Muscle layer of colon (tissue), 2 donors: ENCODE data around the gene HCN4.

Experiments used
- H3K27ac ChIP-seq: one replicate; pipeline ENCODE4 v1.7.0; 2013; ENCODE audit warnings: low read depth, mild to moderate bottlenecking, low read length, moderate library complexity
- H3K27me3 ChIP-seq, 2 donors: one replicate each; pipeline ENCODE4 v1.7.0; 2013; ENCODE audit warnings: low read length in 2 of 2, mild to moderate bottlenecking in 2 of 2; ENCODE audit not compliant: insufficient read depth in 2 of 2, control insufficient read depth in 1 of 2
- H3K36me3 ChIP-seq: one replicate; pipeline ENCODE4 v1.7.0; 2013; ENCODE audit warnings: mild to moderate bottlenecking, low read length; ENCODE audit not compliant: insufficient read depth
- H3K4me1 ChIP-seq: one replicate; pipeline ENCODE4 v1.7.0; 2013; ENCODE audit warnings: mild to moderate bottlenecking, low read length; ENCODE audit not compliant: insufficient read depth
- H3K4me3 ChIP-seq, 2 donors: one replicate each; pipeline ENCODE4 v1.7.0; 2013; ENCODE audit warnings: low read length in 2 of 2, low read depth in 1 of 2, mild to moderate bottlenecking in 1 of 2, moderate library complexity in 1 of 2
- H3K9ac ChIP-seq: one replicate; pipeline ENCODE4 v1.7.0; 2013; ENCODE audit warnings: low read length
- H3K9me3 ChIP-seq: one replicate; pipeline ENCODE4 v1.7.0; 2013; ENCODE audit warnings: mild to moderate bottlenecking, low read length
- donor health status: abdominal sarcoma.
- donor health status: Adenocarcinoma of cecum.

Gene HCN4

DNA sequence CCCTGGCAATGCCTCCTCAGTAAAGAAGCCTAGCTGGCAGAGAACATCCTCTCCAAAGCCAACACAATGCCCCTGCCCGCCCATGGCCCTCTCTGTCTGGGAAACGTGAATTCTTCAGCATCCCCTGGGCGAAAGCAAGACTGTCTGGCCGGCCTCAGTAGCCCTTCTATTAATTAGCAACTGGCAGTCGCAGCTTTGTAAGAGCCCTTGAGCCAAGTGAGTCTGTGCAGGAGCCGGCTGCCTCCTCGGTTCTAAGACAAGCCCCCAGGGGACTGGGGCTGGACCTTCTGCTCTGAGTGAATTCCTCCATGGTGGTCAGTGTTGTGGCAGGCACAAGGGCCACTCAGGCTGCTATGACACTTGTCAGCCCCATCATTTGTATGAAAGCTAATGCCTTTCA is 7.4 kb downstream of the HCN4 start:
- H3K4me3 ChIP-seq: no peak overlapping the region
- peaks cover 15 to 29% of the 10 kb centered on the region in 2 donors for H3K27me3 ChIP-seq
- no peak overlapping the region for H3K9ac ChIP-seq
- H3K9me3 ChIP-seq: no peaks in the 10 kb centered on the region
- no peaks in the 10 kb centered on the region for H3K36me3 ChIP-seq
- no peak overlapping the region for H3K27ac ChIP-seq
- no peaks in the 10 kb centered on the region for H3K4me1 ChIP-seq

DNA sequence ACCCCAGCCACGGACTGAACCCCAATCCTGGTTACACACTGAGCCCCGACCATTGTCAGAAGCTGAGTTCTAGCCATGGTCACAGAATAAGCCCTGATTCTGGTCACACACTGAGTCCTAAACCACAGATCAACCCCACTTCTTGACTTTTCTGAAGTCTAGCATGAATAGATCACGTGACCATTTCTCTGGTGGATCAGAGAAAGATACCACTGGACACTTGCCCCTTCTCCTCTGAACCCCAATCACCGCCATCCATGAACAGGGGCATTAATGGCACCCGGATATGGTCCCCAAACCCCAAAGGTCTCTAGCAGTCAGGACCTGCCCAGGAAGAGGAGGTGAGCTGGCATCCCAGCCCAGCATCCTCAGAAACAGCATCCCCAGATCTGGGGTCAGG is 9.1 kb downstream of the HCN4 start:
- H3K4me3 ChIP-seq: no peak overlapping the region
- no peak overlapping the region for H3K27ac ChIP-seq
- no peak overlapping the region for H3K9ac ChIP-seq
- H3K4me1 ChIP-seq: no peaks in the 10 kb centered on the region
- H3K27me3 ChIP-seq: peaks cover 0 to 12% of the 10 kb centered on the region in 2 donors
- H3K36me3 ChIP-seq: no peaks in the 10 kb centered on the region
- H3K9me3 ChIP-seq: no peaks in the 10 kb centered on the region

DNA sequence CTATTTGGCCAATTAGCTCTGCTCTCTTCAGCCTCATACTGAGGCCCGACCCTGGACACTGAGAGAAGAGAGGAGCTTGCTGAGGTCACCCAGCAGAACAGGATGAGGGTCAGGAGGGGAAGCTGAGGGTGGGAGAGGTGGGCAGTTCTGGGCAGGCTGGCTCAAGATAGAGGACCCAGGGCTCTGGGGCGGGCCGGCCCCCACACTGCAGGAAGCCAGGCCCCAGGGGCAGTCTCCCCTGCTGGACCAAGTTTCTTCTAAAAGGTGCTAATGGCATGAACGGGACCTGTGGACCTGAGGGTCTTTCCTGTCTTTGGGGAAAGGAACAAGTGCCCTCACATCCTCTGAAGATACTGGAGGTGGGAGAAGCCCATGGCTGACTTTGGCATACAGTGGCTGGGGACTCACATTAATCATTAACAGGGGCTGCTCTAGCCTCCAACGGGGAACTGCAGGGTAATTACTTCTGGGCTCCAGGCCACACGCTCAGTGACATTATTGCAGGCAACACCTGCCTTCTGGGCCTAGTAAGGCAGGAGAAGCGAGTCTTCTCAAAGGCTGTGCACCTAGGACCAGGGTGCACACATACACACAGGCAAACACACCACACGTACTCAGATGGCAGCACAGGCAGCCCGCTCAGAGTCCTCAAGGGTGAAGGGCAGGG is 10.6 kb downstream of the HCN4 start:
- Histone ChIP-seq H3K4me3 (no peak overlapping the region), H3K9me3 (no peaks in the 10 kb centered on the region), H3K9ac (no peak overlapping the region), H3K4me1 (no peaks in the 10 kb centered on the region), H3K36me3 (no peaks in the 10 kb centered on the region), H3K27ac (no peak overlapping the region), H3K27me3 (peaks cover 0 to 5% of the 10 kb centered on the region in 2 donors)

DNA sequence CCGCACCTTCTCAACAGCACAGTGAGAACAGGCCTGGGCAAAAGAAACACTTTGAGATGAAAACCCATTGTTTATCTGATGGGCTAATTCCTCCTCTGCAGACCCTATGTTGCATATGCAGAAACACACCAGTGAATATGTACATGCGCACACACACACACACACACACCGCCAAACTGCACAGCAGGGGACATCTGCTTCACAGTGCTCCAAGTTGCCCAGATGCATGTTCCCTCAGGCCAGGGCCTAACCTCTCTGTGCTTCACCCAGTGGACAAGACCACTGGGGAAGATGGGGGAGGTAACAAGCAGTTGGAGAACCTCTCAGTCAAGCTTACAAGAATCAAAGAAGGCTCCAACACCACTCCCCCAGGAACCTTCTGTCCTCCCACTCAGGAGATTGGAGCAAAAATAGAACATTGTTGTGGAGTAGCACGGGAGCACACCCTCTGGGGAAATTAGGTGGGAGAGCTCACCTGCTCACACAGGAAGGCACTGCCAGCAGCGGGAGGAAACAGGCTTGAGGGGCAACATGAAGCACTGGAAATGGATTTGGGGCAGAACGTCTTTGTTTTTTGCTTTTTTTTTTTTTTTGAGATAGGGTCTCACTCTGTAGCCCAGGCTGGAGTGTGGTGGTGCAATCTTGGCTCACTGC is 13.0 kb downstream of the HCN4 start:
- no peak overlapping the region for H3K27ac ChIP-seq
- H3K27me3 ChIP-seq: no peaks in the 10 kb centered on the region
- H3K4me1 ChIP-seq: no peaks in the 10 kb centered on the region
- no peak overlapping the region for H3K9ac ChIP-seq
- no peak overlapping the region for H3K4me3 ChIP-seq
- no peaks in the 10 kb centered on the region for H3K9me3 ChIP-seq
- no peaks in the 10 kb centered on the region for H3K36me3 ChIP-seq

DNA sequence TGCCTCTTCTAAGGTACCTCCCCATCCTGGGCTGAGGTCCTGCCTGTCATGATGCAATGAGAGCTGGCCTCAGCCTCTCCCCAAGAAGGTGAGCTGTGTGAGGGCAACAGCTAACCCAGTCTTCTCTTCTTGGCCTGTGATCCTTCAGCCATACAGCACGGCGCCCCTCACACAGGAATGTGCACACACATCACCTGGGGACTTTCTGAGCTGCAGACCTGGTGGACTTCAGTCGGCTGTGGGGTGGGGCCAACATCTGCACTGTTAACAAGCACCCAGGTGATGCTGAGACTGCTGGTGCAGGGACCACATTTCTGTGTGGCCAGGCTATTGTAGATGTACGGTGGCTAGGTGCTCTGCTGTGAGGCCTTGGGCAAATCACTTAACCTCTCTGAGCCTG is 14.5 kb downstream of the HCN4 start:
- no peaks in the 10 kb centered on the region for H3K4me1 ChIP-seq
- H3K36me3 ChIP-seq: no peaks in the 10 kb centered on the region
- H3K9ac ChIP-seq: no peak overlapping the region
- H3K9me3 ChIP-seq: no peaks in the 10 kb centered on the region
- no peaks in the 10 kb centered on the region for H3K27me3 ChIP-seq
- no peak overlapping the region for H3K27ac ChIP-seq
- H3K4me3 ChIP-seq: no peak overlapping the region

DNA sequence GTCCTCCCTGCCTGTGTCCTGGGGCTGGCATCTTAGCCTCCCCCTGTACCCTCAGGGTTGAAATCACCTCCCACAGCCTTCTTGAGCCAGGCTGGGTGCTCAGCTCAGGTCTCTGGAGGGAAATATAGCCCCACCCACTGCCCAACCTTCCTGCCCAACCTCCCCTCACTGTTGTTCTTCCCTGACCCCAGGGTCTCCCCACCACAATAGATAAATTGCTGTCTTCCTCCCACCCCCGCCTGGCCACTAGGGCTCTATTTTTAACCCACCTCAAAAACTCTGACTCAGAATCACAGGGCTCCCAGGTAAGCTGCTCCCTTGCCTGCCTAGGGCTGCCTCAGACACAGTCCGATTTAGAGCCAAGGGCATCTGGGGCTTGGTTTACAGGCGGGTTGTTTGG is 15.0 kb downstream of the HCN4 start:
- H3K4me3 ChIP-seq: no peak overlapping the region
- H3K27me3 ChIP-seq: no peaks in the 10 kb centered on the region
- H3K27ac ChIP-seq: no peak overlapping the region
- H3K9me3 ChIP-seq: no peaks in the 10 kb centered on the region
- no peak overlapping the region for H3K9ac ChIP-seq
- H3K4me1 ChIP-seq: no peaks in the 10 kb centered on the region
- H3K36me3 ChIP-seq: no peaks in the 10 kb centered on the region

DNA sequence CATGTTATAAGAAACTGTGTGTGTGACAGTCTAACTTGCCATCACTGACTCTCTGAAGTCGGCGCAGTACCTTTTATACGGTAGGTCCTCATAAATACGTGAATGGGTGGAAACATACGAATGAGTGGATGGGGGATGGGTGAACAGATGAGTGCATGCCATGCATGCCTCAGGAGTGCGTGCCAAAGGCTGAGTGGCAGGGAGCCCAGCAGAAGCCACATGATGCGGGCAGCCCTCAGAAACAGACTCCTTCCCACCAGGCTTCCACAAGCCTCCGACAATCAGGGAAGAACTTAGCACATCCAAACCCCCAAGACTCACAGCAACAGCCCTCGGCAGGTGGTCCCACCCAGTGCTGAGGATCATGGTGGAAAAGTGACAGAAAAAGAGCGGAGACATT is 16.7 kb downstream of the HCN4 start:
- no peak overlapping the region for H3K4me3 ChIP-seq

DNA sequence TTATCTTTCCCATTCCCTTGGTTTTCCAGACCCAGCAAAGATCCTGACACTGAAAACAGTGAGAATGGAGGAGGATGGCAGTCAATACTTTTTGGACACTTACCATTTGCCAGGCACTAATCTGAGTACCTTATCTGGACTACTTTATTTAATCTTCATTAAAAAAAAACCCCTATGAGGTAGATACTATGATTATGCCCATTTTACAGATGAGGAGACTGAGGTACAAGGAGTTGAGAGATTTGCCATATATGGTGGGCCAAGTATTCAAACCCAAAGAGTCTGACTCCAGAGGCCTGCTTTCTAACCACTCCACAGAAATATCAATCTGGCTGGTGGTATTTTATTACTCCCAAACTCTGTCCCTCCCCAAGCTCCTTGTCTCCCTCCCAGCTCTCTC is 19.6 kb downstream of the HCN4 start:
- H3K9me3 ChIP-seq: no peaks in the 10 kb centered on the region
- H3K27me3 ChIP-seq: no peaks in the 10 kb centered on the region
- H3K36me3 ChIP-seq: no peaks in the 10 kb centered on the region
- no peaks in the 10 kb centered on the region for H3K4me1 ChIP-seq
- H3K27ac ChIP-seq: no peak overlapping the region
- H3K4me3 ChIP-seq: no peak overlapping the region
- no peak overlapping the region for H3K9ac ChIP-seq

More for the DNA sequence above, 16.7 kb downstream of the HCN4 start:
- Histone ChIP-seq H3K36me3 (no peaks in the 10 kb centered on the region), H3K9ac (no peak overlapping the region), H3K9me3 (no peaks in the 10 kb centered on the region), H3K27me3 (no peaks in the 10 kb centered on the region), H3K4me1 (no peaks in the 10 kb centered on the region), H3K27ac (no peak overlapping the region)

DNA sequence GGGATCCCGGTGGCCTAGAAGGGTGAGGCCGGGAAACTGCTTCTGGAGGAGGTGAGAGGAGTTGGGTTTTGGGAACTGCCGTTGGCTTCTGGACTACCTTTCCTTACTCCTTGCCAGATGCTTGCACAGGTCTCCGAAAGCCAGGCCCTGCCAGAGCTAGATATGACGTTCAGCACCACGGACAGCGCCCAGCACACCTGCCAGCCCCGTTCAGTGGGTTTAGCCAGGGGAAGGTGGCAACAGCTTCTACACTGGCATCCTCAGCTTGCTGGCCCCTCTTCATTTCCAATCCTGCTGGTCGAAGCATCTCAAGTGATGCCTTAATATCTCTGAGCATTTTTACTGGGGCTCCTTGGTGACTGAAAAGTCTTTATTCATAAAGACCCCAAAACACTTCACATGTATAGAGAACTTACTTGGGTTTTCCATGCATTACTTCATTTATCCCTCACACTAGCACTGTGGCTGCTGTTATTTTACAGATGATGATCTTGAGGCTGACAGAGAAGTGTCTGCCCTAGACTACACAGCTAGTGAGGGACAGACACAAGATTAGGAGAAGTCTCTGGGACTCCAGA is 21.9 kb downstream of the HCN4 start:
- Histone ChIP-seq H3K4me1 (no peaks in the 10 kb centered on the region), H3K9ac (no peak overlapping the region)

DNA sequence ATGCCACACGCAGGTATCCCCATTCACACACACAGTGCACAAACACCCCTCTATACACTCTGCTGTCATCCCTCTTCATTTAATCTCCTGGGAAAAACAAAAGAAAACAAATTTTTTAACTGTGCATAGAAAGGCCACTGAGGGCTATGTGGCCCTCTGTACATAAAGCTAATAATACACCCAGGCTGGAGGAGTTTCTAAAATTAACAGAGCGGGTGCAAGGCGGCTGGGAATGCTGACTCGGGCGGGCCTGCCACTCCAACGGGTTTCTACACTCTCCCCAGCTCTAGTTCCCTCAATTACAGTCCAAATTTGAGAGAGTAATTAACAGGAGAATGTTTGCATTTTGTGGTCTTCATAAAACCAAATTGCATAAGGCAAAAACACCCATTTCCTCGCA is 23.1 kb downstream of the HCN4 start:
- no peak overlapping the region for H3K4me3 ChIP-seq
- H3K27ac ChIP-seq: no peak overlapping the region
- H3K4me1 ChIP-seq: no peaks in the 10 kb centered on the region
- no peaks in the 10 kb centered on the region for H3K9me3 ChIP-seq
- H3K36me3 ChIP-seq: no peaks in the 10 kb centered on the region
- no peaks in the 10 kb centered on the region for H3K27me3 ChIP-seq
- H3K9ac ChIP-seq: no peak overlapping the region

More for the DNA sequence above, 21.9 kb downstream of the HCN4 start:
- no peak overlapping the region for H3K27ac ChIP-seq
- H3K9me3 ChIP-seq: no peaks in the 10 kb centered on the region
- no peaks in the 10 kb centered on the region for H3K36me3 ChIP-seq
- no peaks in the 10 kb centered on the region for H3K27me3 ChIP-seq
- H3K4me3 ChIP-seq: no peak overlapping the region

DNA sequence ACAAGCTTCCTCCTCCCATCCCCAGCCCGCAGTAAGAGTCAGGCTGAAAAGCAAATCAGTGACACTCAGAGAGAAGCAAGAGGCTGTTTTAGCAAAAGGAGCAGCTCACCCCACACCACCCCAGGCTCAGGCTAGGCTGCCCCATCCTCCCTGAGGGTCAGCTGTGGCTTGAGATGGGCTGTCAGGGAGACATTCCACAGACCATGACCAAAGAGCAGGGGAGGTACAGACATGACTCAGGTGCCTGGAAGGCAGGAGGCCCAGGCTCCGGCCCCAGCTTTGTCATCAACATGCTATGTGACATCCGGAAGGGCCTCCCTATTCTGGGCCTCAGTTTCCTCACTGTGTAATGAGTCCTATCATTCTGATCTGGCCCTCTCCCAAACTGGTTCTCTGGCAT is 24.7 kb downstream of the HCN4 start:
- no peaks in the 10 kb centered on the region for H3K27me3 ChIP-seq
- no peak overlapping the region for H3K9ac ChIP-seq
- H3K9me3 ChIP-seq: no peaks in the 10 kb centered on the region
- no peaks in the 10 kb centered on the region for H3K36me3 ChIP-seq
- H3K4me1 ChIP-seq: no peaks in the 10 kb centered on the region
- no peak overlapping the region for H3K4me3 ChIP-seq
- H3K27ac ChIP-seq: no peak overlapping the region
